ENCODE results near the gene TBC1D1. TPM values are rescaled to one million over a fixed set of nuclear protein-coding genes. Genes with fewer than 3 reads are reported as not detected.

The TBC1D1 gene
- total RNA-seq, 1 experiment from 2014 or later = 28.5 TPM

DNA sequence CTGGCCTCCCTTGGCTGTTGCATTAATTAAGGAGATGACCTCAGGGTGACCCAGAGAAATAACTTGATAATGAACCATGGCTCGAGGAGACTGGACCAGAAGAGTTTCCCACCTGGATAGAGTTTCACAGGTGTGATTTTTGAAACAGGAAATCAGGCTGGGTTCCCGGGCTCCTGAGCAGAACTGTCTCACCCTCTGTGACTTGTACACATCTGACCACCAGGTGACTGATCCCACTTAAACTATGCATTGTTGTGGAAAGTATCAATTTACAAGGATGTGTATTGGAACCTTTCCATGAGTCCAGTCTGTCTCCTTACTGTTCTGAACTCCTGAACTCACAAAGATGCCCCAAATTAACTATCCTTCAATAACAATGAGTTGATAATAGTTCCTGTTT is 289.6 kb downstream of the TBC1D1 start:
- Histone ChIP-seq H3K36me3 (ENCODE audit: control insufficient read depth, insufficient read depth, low read length) (no peaks in the 10 kb centered on the region), H3K4me3 (ENCODE audit: low read depth, low read length) (no peak overlapping the region), H3K27me3 (replicated peaks; ENCODE audit: control insufficient read depth, insufficient read depth, low read length) (no peaks in the 10 kb centered on the region), H3K9me3 (no peaks in the 10 kb centered on the region), H3K4me1 (0 out of 2 replicates have a peak, but pooled peaks cover 3% of the 10 kb centered on the region)
- H3K27me3 Mint-ChIP-seq (ENCODE audit: insufficient read depth, unreplicated experiment) = no peaks in the 10 kb centered on the region
- no TSS peak for BruUV-seq (replicated peaks)
- TF ChIP-seq, protein P1, sequence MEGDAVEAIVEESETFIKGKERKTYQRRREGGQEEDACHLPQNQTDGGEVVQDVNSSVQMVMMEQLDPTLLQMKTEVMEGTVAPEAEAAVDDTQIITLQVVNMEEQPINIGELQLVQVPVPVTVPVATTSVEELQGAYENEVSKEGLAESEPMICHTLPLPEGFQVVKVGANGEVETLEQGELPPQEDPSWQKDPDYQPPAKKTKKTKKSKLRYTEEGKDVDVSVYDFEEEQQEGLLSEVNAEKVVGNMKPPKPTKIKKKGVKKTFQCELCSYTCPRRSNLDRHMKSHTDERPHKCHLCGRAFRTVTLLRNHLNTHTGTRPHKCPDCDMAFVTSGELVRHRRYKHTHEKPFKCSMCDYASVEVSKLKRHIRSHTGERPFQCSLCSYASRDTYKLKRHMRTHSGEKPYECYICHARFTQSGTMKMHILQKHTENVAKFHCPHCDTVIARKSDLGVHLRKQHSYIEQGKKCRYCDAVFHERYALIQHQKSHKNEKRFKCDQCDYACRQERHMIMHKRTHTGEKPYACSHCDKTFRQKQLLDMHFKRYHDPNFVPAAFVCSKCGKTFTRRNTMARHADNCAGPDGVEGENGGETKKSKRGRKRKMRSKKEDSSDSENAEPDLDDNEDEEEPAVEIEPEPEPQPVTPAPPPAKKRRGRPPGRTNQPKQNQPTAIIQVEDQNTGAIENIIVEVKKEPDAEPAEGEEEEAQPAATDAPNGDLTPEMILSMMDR (IDR thresholded peaks at IDR 0.05; ENCODE audit: insufficient read depth in 1 of 2, low read depth in 1 of 2, low read length in 1 of 2, severe bottlenecking in 1 of 2, unreplicated experiment in 1 of 2) = no peak
- H3K27ac Mint-ChIP-seq (ENCODE audit: unreplicated experiment) = no peak overlapping the region
- H3K36me3 Mint-ChIP-seq (ENCODE audit: insufficient read depth, unreplicated experiment) = no peaks in the 10 kb centered on the region
- H3K4me3 Mint-ChIP-seq (ENCODE audit: unreplicated experiment) = no peak overlapping the region
- no peak for DNase-seq
- H3K4me1 Mint-ChIP-seq (ENCODE audit: low read depth, unreplicated experiment) = peaks cover 7% of the 10 kb centered on the region
- CTCF ChIA-PET = interaction anchor here (0.8 to 1.5 kb wide), 9 partner anchors 9 to 602 kb away, joined by 3 to 26 read pairs (median 4); partner anchors contain the start of gene TLR10
- no peaks in the 10 kb centered on the region for H3K9me3 Mint-ChIP-seq (ENCODE audit: unreplicated experiment)
- POLR2A ChIA-PET = no interaction called here
- intact Hi-C loops (cut with micrococcal nuclease; ENCODE audit: unreplicated experiment) = no loop called here

GRCh38 chr4:38181286-38181685 is 290.4 kb downstream of the TBC1D1 start:
- intact Hi-C loops (cut with micrococcal nuclease; ENCODE audit: unreplicated experiment) = no loop called here
- no peaks in the 10 kb centered on the region for H3K27me3 Mint-ChIP-seq (ENCODE audit: insufficient read depth, unreplicated experiment)
- ChIA-PET POLR2A (no interaction called here), CTCF (interaction anchor here (0.8 to 1.2 kb wide), 2 partner anchors 269 to 494 kb away, joined by 3 to 7 read pairs; no protein-coding TSS in a partner anchor)
- 0 out of 2 replicates have a peak, but pooled peaks cover 3% of the 10 kb centered on the region for H3K4me1 ChIP-seq
- no TSS peak for BruUV-seq (replicated peaks)
- no peaks in the 10 kb centered on the region for H3K36me3 ChIP-seq (ENCODE audit: control insufficient read depth, insufficient read depth, low read length)
- H3K4me3 Mint-ChIP-seq (ENCODE audit: unreplicated experiment) = no peak overlapping the region
- H3K36me3 Mint-ChIP-seq (ENCODE audit: insufficient read depth, unreplicated experiment) = no peaks in the 10 kb centered on the region
- H3K4me3 ChIP-seq (ENCODE audit: low read depth, low read length) = no peak overlapping the region
- no peaks in the 10 kb centered on the region for H3K9me3 ChIP-seq
- DNase-seq = no peak
- H3K4me1 Mint-ChIP-seq (ENCODE audit: low read depth, unreplicated experiment) = peaks cover 7% of the 10 kb centered on the region
- TF ChIP-seq, protein P1 (IDR thresholded peaks at IDR 0.05; ENCODE audit: insufficient read depth in 1 of 2, low read depth in 1 of 2, low read length in 1 of 2, severe bottlenecking in 1 of 2, unreplicated experiment in 1 of 2) = no peak
- no peaks in the 10 kb centered on the region for H3K9me3 Mint-ChIP-seq (ENCODE audit: unreplicated experiment)
- H3K27me3 ChIP-seq (replicated peaks; ENCODE audit: control insufficient read depth, insufficient read depth, low read length) = no peaks in the 10 kb centered on the region
- no peak overlapping the region for H3K27ac Mint-ChIP-seq (ENCODE audit: unreplicated experiment)

DNA sequence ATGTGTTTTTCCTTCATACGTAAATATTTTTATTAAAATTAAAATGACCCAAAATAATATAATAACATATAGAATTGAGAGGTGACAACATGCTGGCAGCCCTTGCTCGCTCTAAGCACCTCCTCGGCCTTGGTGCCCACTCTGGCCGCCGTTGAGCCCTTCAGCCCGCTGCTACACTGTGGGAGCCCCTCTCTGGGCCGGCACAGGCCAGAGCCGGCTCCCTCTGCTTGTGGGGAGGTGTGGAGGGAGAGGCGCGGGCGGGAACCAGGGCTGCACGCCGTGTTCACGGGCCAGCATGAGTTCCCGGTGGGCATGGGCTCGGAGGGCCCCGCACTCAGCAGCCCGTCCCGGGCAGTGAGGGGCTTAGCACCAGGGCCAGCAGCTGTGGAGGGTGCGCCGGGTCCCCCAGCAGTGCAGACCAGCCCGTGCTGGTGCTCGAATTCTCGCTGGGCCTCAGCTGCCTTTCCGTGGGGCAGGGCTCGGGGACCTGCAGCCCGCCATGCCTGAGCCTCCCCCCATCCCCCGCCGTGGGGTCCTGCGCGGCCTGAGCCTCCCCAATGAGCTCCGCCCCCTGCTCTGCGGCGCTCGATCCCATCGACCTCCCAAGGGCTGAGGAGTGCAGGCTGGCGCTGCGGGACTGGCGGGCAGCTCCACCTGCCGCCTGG is 291.6 kb downstream of the TBC1D1 start:
- H3K9me3 Mint-ChIP-seq (ENCODE audit: unreplicated experiment) = no peaks in the 10 kb centered on the region
- H3K27ac Mint-ChIP-seq (ENCODE audit: unreplicated experiment) = no peak overlapping the region
- no peak for DNase-seq
- Histone ChIP-seq H3K4me3 (ENCODE audit: low read depth, low read length) (no peak overlapping the region), H3K9me3 (no peaks in the 10 kb centered on the region), H3K36me3 (ENCODE audit: control insufficient read depth, insufficient read depth, low read length) (no peaks in the 10 kb centered on the region), H3K27me3 (replicated peaks; ENCODE audit: control insufficient read depth, insufficient read depth, low read length) (no peaks in the 10 kb centered on the region), H3K4me1 (0 out of 2 replicates have a peak, but pooled peaks cover 3% of the 10 kb centered on the region)
- no peak overlapping the region for H3K4me3 Mint-ChIP-seq (ENCODE audit: unreplicated experiment)
- no peaks in the 10 kb centered on the region for H3K27me3 Mint-ChIP-seq (ENCODE audit: insufficient read depth, unreplicated experiment)
- no TSS peak for BruUV-seq (replicated peaks)
- TF ChIP-seq, protein P1 (IDR thresholded peaks at IDR 0.05; ENCODE audit: insufficient read depth in 1 of 2, low read depth in 1 of 2, low read length in 1 of 2, severe bottlenecking in 1 of 2, unreplicated experiment in 1 of 2) = no peak
- no peaks in the 10 kb centered on the region for H3K36me3 Mint-ChIP-seq (ENCODE audit: insufficient read depth, unreplicated experiment)
- peaks cover 7% of the 10 kb centered on the region for H3K4me1 Mint-ChIP-seq (ENCODE audit: low read depth, unreplicated experiment)
- CTCF ChIA-PET = no interaction called here
- intact Hi-C loops (cut with micrococcal nuclease; ENCODE audit: unreplicated experiment) = no loop called here
- POLR2A ChIA-PET = no interaction called here

All from Caco-2 (cell line).